Ishikawa (cell line): ENCODE results near the gene SREBF1.

Experiments
- CEBPB ChIP-seq: IDR thresholded peaks from 2 replicates; pipeline ENCODE4 v1.6.1; 2012
- CREB1 ChIP-seq: IDR thresholded peaks from 2 replicates; pipeline ENCODE4 v1.6.1; 2012; ENCODE audit warnings: low read depth
- EGR1 ChIP-seq: IDR thresholded peaks from 2 replicates; pipeline ENCODE4 v1.6.1; 2012
- EP300 ChIP-seq: IDR thresholded peaks from 2 replicates; pipeline ENCODE4 v1.6.1; 2012; ENCODE audit warnings: borderline replicate concordance
- FOXM1 ChIP-seq: IDR thresholded peaks from 2 replicates; pipeline ENCODE4 v1.6.1; 2012; ENCODE audit warnings: low read depth, borderline replicate concordance
- NFIC ChIP-seq: IDR thresholded peaks from 2 replicates; pipeline ENCODE4 v1.6.1; 2012
- RAD21 ChIP-seq: IDR thresholded peaks from 2 replicates; pipeline ENCODE4 v1.6.1; 2012; ENCODE audit warnings: low read depth
- TAF1 ChIP-seq: IDR thresholded peaks from 2 replicates; pipeline ENCODE4 v1.6.1; 2012; ENCODE audit warnings: low read depth, mild to moderate bottlenecking
- TCF12 ChIP-seq: IDR thresholded peaks from 2 replicates; pipeline ENCODE4 v1.6.1; 2012; ENCODE audit warnings: low read depth
- TEAD4 ChIP-seq: IDR thresholded peaks from 2 replicates; pipeline ENCODE4 v1.6.1; 2012
- YY1 ChIP-seq: IDR thresholded peaks from 2 replicates; pipeline ENCODE4 v1.6.1; 2012; ENCODE audit warnings: low read depth
- ZBTB7A ChIP-seq: IDR thresholded peaks from 2 replicates; pipeline ENCODE4 v1.6.1; 2012; ENCODE audit warnings: low read depth
- TF ChIP-seq, protein P1 (sequence below): IDR thresholded peaks from 2 replicates; pipeline ENCODE4 v1.6.1; 2012
- TF ChIP-seq, protein P2 (sequence below): IDR thresholded peaks from 2 replicates; pipeline ENCODE4 v1.6.1; 2012
- TF ChIP-seq, protein P3 (sequence below): IDR thresholded peaks from 2 replicates; pipeline ENCODE4 v1.6.1; 2012; ENCODE audit warnings: low read depth, mild to moderate bottlenecking

SREBF1 gene

DNA sequence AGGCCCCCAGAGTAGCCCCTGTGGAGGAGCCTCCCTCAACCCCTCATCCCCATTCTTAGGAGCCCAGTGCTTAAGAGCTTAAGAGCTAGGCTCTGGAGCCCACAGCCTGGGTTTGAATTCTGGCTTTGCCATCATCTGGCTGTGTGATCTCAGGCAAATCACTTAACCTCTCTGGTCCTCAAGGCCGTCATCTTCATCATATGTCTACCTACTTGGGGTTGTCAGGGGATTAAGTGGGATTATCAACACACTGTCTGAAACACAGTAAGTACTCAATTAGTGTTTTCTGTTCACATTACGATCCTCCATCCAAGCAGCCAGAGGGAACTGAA, 4.8 kb downstream of the SREBF1 start:
- TF ChIP-seq YY1 (no peak), CREB1 (no peak), TEAD4 (no peak), RAD21 (no peak), EP300 (no peak), TAF1 (no peak), ZBTB7A (no peak), TCF12 (no peak), FOXM1 (no peak)
- TF ChIP-seq, protein P1, sequence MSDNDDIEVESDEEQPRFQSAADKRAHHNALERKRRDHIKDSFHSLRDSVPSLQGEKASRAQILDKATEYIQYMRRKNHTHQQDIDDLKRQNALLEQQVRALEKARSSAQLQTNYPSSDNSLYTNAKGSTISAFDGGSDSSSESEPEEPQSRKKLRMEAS, result no peak

DNA sequence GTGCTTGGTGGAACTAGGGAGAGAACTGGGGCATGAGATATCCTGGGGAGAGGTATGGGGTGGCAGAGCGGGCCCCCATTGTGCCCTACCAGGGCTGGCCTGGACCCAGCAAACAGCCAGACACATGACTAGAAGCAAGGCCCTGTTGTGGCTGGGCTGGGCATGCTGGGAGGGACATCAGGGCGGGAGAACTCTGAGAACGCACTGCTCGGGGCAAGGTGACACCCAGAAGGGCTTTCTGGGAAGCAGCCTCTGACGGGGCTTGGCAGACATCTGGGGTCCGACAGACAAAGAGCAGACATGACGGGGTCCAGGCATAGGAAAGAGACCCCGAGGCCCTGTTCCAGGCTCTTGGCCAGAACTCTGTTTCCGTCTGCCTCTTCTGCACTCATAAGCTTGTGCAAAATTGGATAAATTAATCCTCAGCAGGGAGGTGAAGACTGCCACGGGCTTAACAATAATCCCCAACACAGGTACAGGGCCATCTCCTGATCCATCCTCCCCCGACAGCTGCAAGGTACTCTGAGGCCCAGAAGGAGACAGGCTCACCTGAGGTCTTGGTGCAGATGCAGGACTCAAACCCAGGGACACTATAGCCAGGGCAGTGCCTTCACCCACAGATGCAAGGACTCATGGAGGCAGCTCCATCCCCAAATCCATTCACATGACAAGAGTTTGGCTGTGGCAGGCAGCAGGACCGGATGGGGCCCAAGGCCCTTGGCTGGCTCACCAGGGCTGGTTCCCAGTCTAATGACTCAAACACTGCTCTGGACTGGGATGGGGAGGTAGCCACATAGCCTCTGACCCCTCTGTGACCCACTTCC, 5.4 kb downstream of the SREBF1 start:
- TF ChIP-seq, protein P1, result no peak
- no peak for TF ChIP-seq ZBTB7A
- no peak for TF ChIP-seq TAF1
- TF ChIP-seq CEBPB, result no peak
- no peak for TF ChIP-seq EP300
- no peak for TF ChIP-seq TEAD4
- TF ChIP-seq NFIC, result no peak
- no peak for TF ChIP-seq FOXM1
- no peak for TF ChIP-seq YY1
- TF ChIP-seq, protein P2, sequence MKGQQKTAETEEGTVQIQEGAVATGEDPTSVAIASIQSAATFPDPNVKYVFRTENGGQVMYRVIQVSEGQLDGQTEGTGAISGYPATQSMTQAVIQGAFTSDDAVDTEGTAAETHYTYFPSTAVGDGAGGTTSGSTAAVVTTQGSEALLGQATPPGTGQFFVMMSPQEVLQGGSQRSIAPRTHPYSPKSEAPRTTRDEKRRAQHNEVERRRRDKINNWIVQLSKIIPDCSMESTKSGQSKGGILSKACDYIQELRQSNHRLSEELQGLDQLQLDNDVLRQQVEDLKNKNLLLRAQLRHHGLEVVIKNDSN, result no peak
- no peak for TF ChIP-seq CREB1
- no peak for TF ChIP-seq RAD21
- TF ChIP-seq TCF12, result no peak
- no peak for TF ChIP-seq EGR1
- TF ChIP-seq, protein P3, sequence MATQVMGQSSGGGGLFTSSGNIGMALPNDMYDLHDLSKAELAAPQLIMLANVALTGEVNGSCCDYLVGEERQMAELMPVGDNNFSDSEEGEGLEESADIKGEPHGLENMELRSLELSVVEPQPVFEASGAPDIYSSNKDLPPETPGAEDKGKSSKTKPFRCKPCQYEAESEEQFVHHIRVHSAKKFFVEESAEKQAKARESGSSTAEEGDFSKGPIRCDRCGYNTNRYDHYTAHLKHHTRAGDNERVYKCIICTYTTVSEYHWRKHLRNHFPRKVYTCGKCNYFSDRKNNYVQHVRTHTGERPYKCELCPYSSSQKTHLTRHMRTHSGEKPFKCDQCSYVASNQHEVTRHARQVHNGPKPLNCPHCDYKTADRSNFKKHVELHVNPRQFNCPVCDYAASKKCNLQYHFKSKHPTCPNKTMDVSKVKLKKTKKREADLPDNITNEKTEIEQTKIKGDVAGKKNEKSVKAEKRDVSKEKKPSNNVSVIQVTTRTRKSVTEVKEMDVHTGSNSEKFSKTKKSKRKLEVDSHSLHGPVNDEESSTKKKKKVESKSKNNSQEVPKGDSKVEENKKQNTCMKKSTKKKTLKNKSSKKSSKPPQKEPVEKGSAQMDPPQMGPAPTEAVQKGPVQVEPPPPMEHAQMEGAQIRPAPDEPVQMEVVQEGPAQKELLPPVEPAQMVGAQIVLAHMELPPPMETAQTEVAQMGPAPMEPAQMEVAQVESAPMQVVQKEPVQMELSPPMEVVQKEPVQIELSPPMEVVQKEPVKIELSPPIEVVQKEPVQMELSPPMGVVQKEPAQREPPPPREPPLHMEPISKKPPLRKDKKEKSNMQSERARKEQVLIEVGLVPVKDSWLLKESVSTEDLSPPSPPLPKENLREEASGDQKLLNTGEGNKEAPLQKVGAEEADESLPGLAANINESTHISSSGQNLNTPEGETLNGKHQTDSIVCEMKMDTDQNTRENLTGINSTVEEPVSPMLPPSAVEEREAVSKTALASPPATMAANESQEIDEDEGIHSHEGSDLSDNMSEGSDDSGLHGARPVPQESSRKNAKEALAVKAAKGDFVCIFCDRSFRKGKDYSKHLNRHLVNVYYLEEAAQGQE, result no peak

DNA sequence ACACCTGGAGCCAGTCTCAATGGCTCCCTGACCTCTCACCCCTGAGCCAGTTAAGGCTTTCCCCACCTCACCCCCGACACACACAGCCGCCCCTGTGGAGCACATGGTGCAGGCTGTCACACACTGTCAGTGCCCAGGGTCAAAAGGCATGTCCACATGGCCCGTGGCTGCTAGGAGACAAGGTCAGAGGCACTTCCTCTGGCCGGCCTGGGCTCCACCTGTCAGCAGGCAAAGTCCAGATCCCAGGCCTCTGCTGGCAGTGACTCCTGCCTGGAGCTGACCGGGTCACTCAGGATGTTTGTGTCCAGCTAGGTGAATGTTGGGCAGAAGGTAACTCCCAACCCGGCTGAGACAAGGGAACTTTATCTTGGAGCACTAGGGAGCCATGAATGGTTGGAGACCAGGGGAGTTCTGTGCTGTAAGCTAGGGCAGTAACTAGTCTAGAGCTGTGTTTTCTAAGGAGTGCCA, 6.0 kb downstream of the SREBF1 start:
- no peak for TF ChIP-seq CREB1
- no peak for TF ChIP-seq TCF12
- TF ChIP-seq YY1, result no peak
- TF ChIP-seq RAD21, result no peak
- TF ChIP-seq EP300, result no peak
- TF ChIP-seq EGR1, result no peak
- TF ChIP-seq ZBTB7A, result no peak
- TF ChIP-seq NFIC, result no peak
- TF ChIP-seq, protein P2, result no peak
- TF ChIP-seq CEBPB, result no peak
- no peak for TF ChIP-seq TEAD4
- no peak for TF ChIP-seq FOXM1
- TF ChIP-seq, protein P1, result no peak
- no peak for TF ChIP-seq TAF1
- TF ChIP-seq, protein P3, result no peak

DNA sequence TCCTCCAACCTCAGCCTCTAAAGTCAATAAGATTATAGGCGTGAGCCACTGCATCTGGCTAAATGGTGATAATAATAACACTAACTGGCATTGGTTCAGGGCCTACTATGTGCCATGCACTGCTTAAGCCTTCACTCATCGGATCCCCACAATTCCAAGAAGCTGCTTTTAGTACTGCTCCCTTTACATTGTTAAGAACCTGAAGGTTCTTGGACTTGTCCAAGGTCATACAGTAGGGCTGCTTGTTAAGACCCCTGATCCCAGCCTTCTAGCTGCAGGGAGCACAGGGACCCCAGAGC, 6.6 kb downstream of the SREBF1 start:
- TF ChIP-seq TEAD4 (no peak), TCF12 (no peak), TAF1 (no peak), ZBTB7A (no peak), EGR1 (no peak), RAD21 (no peak)
- TF ChIP-seq, protein P2, result no peak
- TF ChIP-seq, protein P3, result no peak
